ENCODE data around the gene KRTAP10-12. TPM values are rescaled to one million over a fixed set of nuclear protein-coding genes. Genes with fewer than 3 reads are reported as not detected.

The KRTAP10-12 gene
- total RNA-seq, 1 experiment from 2014 or later, result not detected

DNA sequence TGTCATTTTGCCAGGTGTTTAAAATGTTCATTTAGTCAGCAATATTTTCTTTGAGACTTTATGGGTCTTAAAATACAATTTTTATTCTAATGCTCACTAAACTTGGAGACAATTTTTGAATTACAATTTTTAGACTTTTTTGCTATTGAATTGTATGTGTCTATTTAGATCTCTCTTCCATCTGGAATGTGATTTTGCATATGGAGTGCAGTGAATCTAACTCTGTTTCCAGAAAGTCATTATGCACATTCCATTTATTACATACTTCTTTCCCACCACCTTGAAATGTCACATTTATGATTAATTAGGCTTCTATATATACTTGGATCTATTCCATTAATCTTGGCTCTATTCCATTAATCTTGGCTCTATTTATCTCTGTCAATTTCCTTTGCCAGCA, 20.0 kb downstream of the KRTAP10-12 start:
- H3K4me3 ChIP-seq (replicated peaks in 1 of 2; ENCODE audit: low read depth in 1 of 2, low read length in 2 of 2), result no peak overlapping the region
- RAD21 ChIA-PET (ENCODE audit: low non-redundant PET in 1 of 2, low total read pairs in 2 of 2, uncharacterized antibody in 2 of 2, unreplicated experiment in 2 of 2), result no interaction called here

More for the DNA sequence above, 20.0 kb downstream of the KRTAP10-12 start:
- H3K27me3 ChIP-seq (ENCODE audit: insufficient read depth, low read length), result peaks cover 23% of the 10 kb centered on the region; the same call in 1 of the 2 replicates
- intact Hi-C loops (cut with micrococcal nuclease), result no loop called here
- no peak overlapping the region for H3K4me2 ChIP-seq (ENCODE audit: low read length)
- no peaks in the 10 kb centered on the region for H3K4me1 ChIP-seq (ENCODE audit: control insufficient read depth in 1 of 2, insufficient read depth in 2 of 2, low read length in 2 of 2)
- H3K9ac ChIP-seq (ENCODE audit: low read length), result no peak overlapping the region
- CTCF ChIA-PET, result no interaction called here
- no peak for TF ChIP-seq REST (IDR thresholded peaks at IDR 0.05; ENCODE audit: low read depth)
- no peak for TF ChIP-seq CBX3 (IDR thresholded peaks at IDR 0.05; ENCODE audit: low read depth)
- TF ChIP-seq, protein P1, sequence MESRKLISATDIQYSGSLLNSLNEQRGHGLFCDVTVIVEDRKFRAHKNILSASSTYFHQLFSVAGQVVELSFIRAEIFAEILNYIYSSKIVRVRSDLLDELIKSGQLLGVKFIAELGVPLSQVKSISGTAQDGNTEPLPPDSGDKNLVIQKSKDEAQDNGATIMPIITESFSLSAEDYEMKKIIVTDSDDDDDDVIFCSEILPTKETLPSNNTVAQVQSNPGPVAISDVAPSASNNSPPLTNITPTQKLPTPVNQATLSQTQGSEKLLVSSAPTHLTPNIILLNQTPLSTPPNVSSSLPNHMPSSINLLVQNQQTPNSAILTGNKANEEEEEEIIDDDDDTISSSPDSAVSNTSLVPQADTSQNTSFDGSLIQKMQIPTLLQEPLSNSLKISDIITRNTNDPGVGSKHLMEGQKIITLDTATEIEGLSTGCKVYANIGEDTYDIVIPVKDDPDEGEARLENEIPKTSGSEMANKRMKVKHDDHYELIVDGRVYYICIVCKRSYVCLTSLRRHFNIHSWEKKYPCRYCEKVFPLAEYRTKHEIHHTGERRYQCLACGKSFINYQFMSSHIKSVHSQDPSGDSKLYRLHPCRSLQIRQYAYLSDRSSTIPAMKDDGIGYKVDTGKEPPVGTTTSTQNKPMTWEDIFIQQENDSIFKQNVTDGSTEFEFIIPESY (IDR thresholded peaks at IDR 0.05; ENCODE audit: extremely low read depth, insufficient replicate concordance, low read length), result no peak
- TF ChIP-seq EZH2phosphoT487 (IDR thresholded peaks at IDR 0.05; ENCODE audit: borderline replicate concordance), result no peak
- no peak for TF ChIP-seq YY1 (IDR thresholded peaks at IDR 0.05; ENCODE audit: extremely low read depth, insufficient replicate concordance, low read depth, low read length)
- TF ChIP-seq EGR1 (IDR thresholded peaks at IDR 0.05; ENCODE audit: low read depth), result no peak
- no peak for TF ChIP-seq ELF1 (IDR thresholded peaks at IDR 0.05; ENCODE audit: borderline replicate concordance, low read depth)
- TF ChIP-seq JUND (IDR thresholded peaks at IDR 0.05), result no peak
- TF ChIP-seq RAD21 (IDR thresholded peaks at IDR 0.05; ENCODE audit: low read depth), result no peak
- TF ChIP-seq ATF3 (IDR thresholded peaks at IDR 0.05), result no peak
- no peak for TF ChIP-seq ZFX (IDR thresholded peaks at IDR 0.05)
- no peak for TF ChIP-seq POLR2AphosphoS5 (IDR thresholded peaks at IDR 0.05; ENCODE audit: low read depth, low read length)
- no peak overlapping the region for H3K27ac ChIP-seq (ENCODE audit: low read depth, low read length)
- POLR2A ChIA-PET, result no interaction called here
- H3K9me2 ChIP-seq (ENCODE audit: insufficient read depth), result no peaks in the 10 kb centered on the region
- no peaks in the 10 kb centered on the region for H4K20me1 ChIP-seq (ENCODE audit: insufficient read depth)
- no peaks in the 10 kb centered on the region for H3K9me3 ChIP-seq (ENCODE audit: control insufficient read depth in 1 of 2, insufficient read depth in 1 of 2, low read depth in 1 of 2, low read length in 2 of 2)
- BruUV-seq (replicated peaks), result no TSS peak
- H3K36me3 ChIP-seq (ENCODE audit: control insufficient read depth in 1 of 2, insufficient read depth in 2 of 2, low read length in 2 of 2), result no peaks in the 10 kb centered on the region
- no peak overlapping the region for H2AFZ ChIP-seq (ENCODE audit: low read depth, low read length, poor library complexity, severe bottlenecking)
- ATAC-seq (no peak), DNase-seq (ENCODE audit: low read depth, low spot score) (no peak)
- H3K79me2 ChIP-seq (ENCODE audit: insufficient read depth, low read length), result no peaks in the 10 kb centered on the region
